Left lung (tissue), 10 donors: ENCODE results near the gene NMBR. TPM values are rescaled to one million over a fixed set of nuclear protein-coding genes. Genes with fewer than 3 reads are reported as not detected.

Experiments used
- ATAC-seq: fragments of 200-7000 bp; cut with Tn5 transposase; one replicate; pipeline ENCODE4 v1.9.1; 2020; ENCODE audit warnings: moderate library complexity
- DNase-seq, 4 donors: peaks; one replicate each; pipeline ENCODE4 v3.0.0-alpha.2; 2013 to 2020
- H3K27ac ChIP-seq, 2 donors: fragments of 200-600 bp; sonication (generic) in 1 of 2; one replicate each; pipeline versions ENCODE4 v1.5.0 to v1.8.0; 2020 to 2021
- H3K27me3 ChIP-seq, 2 donors: fragments of 200-600 bp; sonication (generic) in 1 of 2; one replicate each; pipeline versions ENCODE4 v1.5.0 to v1.8.0; 2020 to 2021
- H3K36me3 ChIP-seq, 2 donors: fragments of 200-600 bp; sonication (generic) in 1 of 2; one replicate each; pipeline versions ENCODE4 v1.5.0 to v1.8.0; 2020 to 2021
- H3K4me1 ChIP-seq, 2 donors: fragments of 200-600 bp; one replicate each; pipeline ENCODE4 v1.8.0; 2021
- H3K4me3 ChIP-seq, 2 donors: fragments of 200-600 bp; sonication (generic) in 1 of 2; one replicate each; pipeline versions ENCODE4 v1.5.0 to v1.8.0; 2020 to 2021; ENCODE audit warnings: mild to moderate bottlenecking in 1 of 2
- H3K9me3 ChIP-seq, 2 donors: fragments of 200-600 bp; sonication (generic) in 1 of 2; one replicate each; pipeline versions ENCODE4 v1.5.0 to v1.8.0; 2020 to 2021
- CTCF ChIP-seq, 2 donors: fragments of 200-600 bp; sonication (generic) in 1 of 2; IDR thresholded peaks; one replicate each; pipeline versions ENCODE4 v1.5.0 to v1.8.0; 2021; ENCODE audit warnings: antibody characterized with exemption in 2 of 2
- intact Hi-C, 2 donors: fragments of 100-400 bp; cut with DNase I; formaldehyde crosslinking; loops; one replicate each; pipeline versions ENCODE4 v1.11.2 to v1.14.2; 2022
- polyA plus RNA-seq, 6 donors: library from polyadenylated mRNA; unstranded; fragments of 120-200 nt; gene quantifications; one replicate each; pipeline ENCODE4 v1.2.1, GENCODE V29; 2013; ENCODE audit not compliant: insufficient read length in 6 of 6
- total RNA-seq, 2 donors: library from RNA; stranded (reverse); fragmentation: NEBNext Ultra II Directional; extraction: Animal tissue kit (Norgen Biotek cat#: 25700); gene quantifications; one replicate each; pipeline ENCODE4 v1.2.1, GENCODE V29; 2021
- donor health status: DM: no; HTN: yes; CAD: no.
- donor health status: DM: no; HTN: no; CAD: no.

NMBR gene
- total and polyA plus RNA-seq, 8 donors = 0.20 to 0.58 (median 0.26) TPM; not detected in 2

- Histone ChIP-seq H3K9me3 (peaks cover 0 to 24% of the 10 kb centered on the region in 2 donors), H3K4me3 (no peak overlapping the region), H3K4me1 (no peaks in the 10 kb centered on the region), H3K36me3 (no peaks in the 10 kb centered on the region), H3K27me3 (no peaks in the 10 kb centered on the region), H3K27ac (no peak overlapping the region)
- ATAC-seq = no peak
- DNase-seq = no peak
- no peak for TF ChIP-seq CTCF (IDR thresholded peaks at IDR 0.05)
- intact Hi-C loops = no loop called here
These were observed 98.3 kb downstream of the NMBR start for GRCh38 chr6:142048593-142048980.

GRCh38 chr6:142047934-142048592 lies 98.9 kb downstream of the NMBR start:
- Histone ChIP-seq H3K9me3 (peaks cover 0 to 21% of the 10 kb centered on the region in 2 donors), H3K36me3 (no peaks in the 10 kb centered on the region), H3K27ac (no peak overlapping the region), H3K4me3 (no peak overlapping the region), H3K27me3 (no peaks in the 10 kb centered on the region), H3K4me1 (no peaks in the 10 kb centered on the region)
- no peak for TF ChIP-seq CTCF (IDR thresholded peaks at IDR 0.05)
- DNase-seq = no peak
- intact Hi-C loops = no loop called here
- no peak for ATAC-seq

GRCh38 chr6:142045380-142046278 lies 101.3 kb downstream of the NMBR start:
- DNase-seq (no peak), ATAC-seq (no peak)
- no peaks in the 10 kb centered on the region for H3K36me3 ChIP-seq
- no peak for TF ChIP-seq CTCF (IDR thresholded peaks at IDR 0.05)
- no peak overlapping the region for H3K4me3 ChIP-seq
- intact Hi-C loops = no loop called here
- no peaks in the 10 kb centered on the region for H3K9me3 ChIP-seq
- H3K27ac ChIP-seq = no peak overlapping the region
- no peaks in the 10 kb centered on the region for H3K4me1 ChIP-seq
- no peaks in the 10 kb centered on the region for H3K27me3 ChIP-seq

DNA sequence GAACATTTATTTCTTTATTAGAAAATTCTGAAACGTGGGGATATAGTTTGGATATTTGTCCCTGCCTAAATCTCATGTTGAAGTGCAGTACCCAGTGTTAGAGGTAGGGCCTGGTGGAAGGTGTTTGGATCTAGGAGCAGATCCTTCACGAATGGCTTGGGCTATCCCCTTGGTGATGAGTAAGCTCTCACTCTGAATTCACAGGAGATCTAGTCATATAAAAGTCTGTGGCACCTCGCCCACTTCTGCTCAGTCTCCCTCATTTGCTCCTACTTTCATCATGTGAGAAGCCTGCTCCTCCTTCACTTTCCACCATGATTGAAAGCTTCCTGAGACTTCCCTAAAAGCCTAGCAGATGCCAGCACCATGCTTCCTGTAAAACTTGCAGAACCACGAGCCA lies 111.0 kb downstream of the NMBR start:
- intact Hi-C loops = no loop called here
- H3K36me3 ChIP-seq = no peaks in the 10 kb centered on the region
- H3K27me3 ChIP-seq = no peaks in the 10 kb centered on the region

More for the DNA sequence above, 111.0 kb downstream of the NMBR start:
- Histone ChIP-seq H3K9me3 (no peaks in the 10 kb centered on the region), H3K27ac (no peak overlapping the region), H3K4me3 (no peak overlapping the region), H3K4me1 (no peaks in the 10 kb centered on the region)
- ATAC-seq = no peak
- no peak for DNase-seq
- no peak for TF ChIP-seq CTCF (IDR thresholded peaks at IDR 0.05)
